IPS-20b (cell line): ENCODE measurements around the gene LRRC8C.

Source experiments
- H3K27ac ChIP-seq: one replicate; pipeline ENCODE4 v1.5.1; 2013; ENCODE audit warnings: low read length
- H3K27me3 ChIP-seq: 2 replicates; pipeline ENCODE4 v1.6.1; 2013; ENCODE audit warnings: mild to moderate bottlenecking, low read length, inconsistent platforms; ENCODE audit not compliant: insufficient read depth
- H3K36me3 ChIP-seq: 2 replicates; pipeline ENCODE4 v1.6.1; 2013; ENCODE audit warnings: low read depth, mild to moderate bottlenecking, inconsistent platforms, low read length, moderate library complexity; ENCODE audit not compliant: insufficient read depth
- H3K4me1 ChIP-seq: 2 replicates; pipeline ENCODE4 v1.6.1; 2013; ENCODE audit warnings: mild to moderate bottlenecking, control low read depth, inconsistent platforms, low read length, moderate library complexity; ENCODE audit not compliant: insufficient read depth
- H3K4me3 ChIP-seq: 2 replicates; pipeline ENCODE4 v1.5.1; 2013; ENCODE audit warnings: mild to moderate bottlenecking, low read length, inconsistent platforms
- H3K9ac ChIP-seq: 2 replicates; pipeline ENCODE4 v1.6.1; 2013; ENCODE audit warnings: low read depth, mild to moderate bottlenecking, inconsistent platforms, low read length, moderate library complexity
- H3K9me3 ChIP-seq: 2 replicates; pipeline ENCODE4 v1.6.1; 2013; ENCODE audit warnings: mild to moderate bottlenecking, low read depth, low read length, inconsistent platforms; ENCODE audit not compliant: insufficient read depth

The LRRC8C gene

GRCh38 chr1:89753761-89754160 is 120.8 kb downstream of the LRRC8C start:
- Histone ChIP-seq H3K9me3 (no peaks in the 10 kb centered on the region), H3K4me3 (no peak overlapping the region), H3K9ac (no peak overlapping the region), H3K36me3 (no peaks in the 10 kb centered on the region), H3K27ac (no peak overlapping the region), H3K4me1 (no peaks in the 10 kb centered on the region), H3K27me3 (peaks cover 3% of the 10 kb centered on the region; the same call in 1 of the 2 replicates)

- Histone ChIP-seq H3K4me3 (no peak overlapping the region), H3K36me3 (no peaks in the 10 kb centered on the region), H3K27me3 (peaks cover 3% of the 10 kb centered on the region; the same call in 1 of the 2 replicates), H3K4me1 (no peaks in the 10 kb centered on the region), H3K9me3 (no peaks in the 10 kb centered on the region), H3K9ac (no peak overlapping the region), H3K27ac (no peak overlapping the region)
Observed at GRCh38 chr1:89754518-89754917, 121.6 kb downstream of the LRRC8C start.

GRCh38 chr1:89755591-89755990 is 122.7 kb downstream of the LRRC8C start:
- H3K27me3 ChIP-seq: peaks cover 3% of the 10 kb centered on the region; the same call in 1 of the 2 replicates
- H3K4me3 ChIP-seq: no peak overlapping the region
- H3K4me1 ChIP-seq: no peaks in the 10 kb centered on the region
- no peak overlapping the region for H3K27ac ChIP-seq
- H3K9me3 ChIP-seq: no peaks in the 10 kb centered on the region
- H3K9ac ChIP-seq: no peak overlapping the region
- no peaks in the 10 kb centered on the region for H3K36me3 ChIP-seq

- no peaks in the 10 kb centered on the region for H3K36me3 ChIP-seq
Observed at GRCh38 chr1:89757532-89757931, 124.6 kb downstream of the LRRC8C start.

GRCh38 chr1:89758156-89758555 is 125.2 kb downstream of the LRRC8C start:
- Histone ChIP-seq H3K9ac (no peak overlapping the region), H3K27me3 (peaks cover 22% of the 10 kb centered on the region), H3K9me3 (no peaks in the 10 kb centered on the region), H3K36me3 (no peaks in the 10 kb centered on the region), H3K4me1 (no peaks in the 10 kb centered on the region), H3K27ac (no peak overlapping the region), H3K4me3 (no peak overlapping the region)

More at GRCh38 chr1:89757532-89757931, 124.6 kb downstream of the LRRC8C start:
- Histone ChIP-seq H3K27ac (no peak overlapping the region), H3K27me3 (peaks cover 17% of the 10 kb centered on the region), H3K9ac (no peak overlapping the region), H3K9me3 (no peaks in the 10 kb centered on the region), H3K4me3 (no peak overlapping the region), H3K4me1 (no peaks in the 10 kb centered on the region)

GRCh38 chr1:89759036-89759435 is 126.1 kb downstream of the LRRC8C start:
- no peaks in the 10 kb centered on the region for H3K36me3 ChIP-seq
- H3K9ac ChIP-seq: no peak overlapping the region
- H3K4me1 ChIP-seq: no peaks in the 10 kb centered on the region
- no peak overlapping the region for H3K4me3 ChIP-seq
- no peak overlapping the region for H3K27ac ChIP-seq
- peaks cover 27% of the 10 kb centered on the region for H3K27me3 ChIP-seq
- H3K9me3 ChIP-seq: no peaks in the 10 kb centered on the region

GRCh38 chr1:89760496-89760895 is 127.6 kb downstream of the LRRC8C start:
- H3K36me3 ChIP-seq: no peaks in the 10 kb centered on the region
- peaks cover 36% of the 10 kb centered on the region for H3K27me3 ChIP-seq
- no peak overlapping the region for H3K4me3 ChIP-seq
- H3K9ac ChIP-seq: no peak overlapping the region
- no peak overlapping the region for H3K27ac ChIP-seq
- H3K9me3 ChIP-seq: no peaks in the 10 kb centered on the region
- H3K4me1 ChIP-seq: no peaks in the 10 kb centered on the region

- H3K27me3 ChIP-seq: peaks cover 36% of the 10 kb centered on the region
- no peak overlapping the region for H3K9ac ChIP-seq
- H3K9me3 ChIP-seq: no peaks in the 10 kb centered on the region
- no peak overlapping the region for H3K4me3 ChIP-seq
- H3K27ac ChIP-seq: no peak overlapping the region
- no peaks in the 10 kb centered on the region for H3K4me1 ChIP-seq
- no peaks in the 10 kb centered on the region for H3K36me3 ChIP-seq
Observed at GRCh38 chr1:89761338-89761737, 128.4 kb downstream of the LRRC8C start.

GRCh38 chr1:89761901-89762300 is 129.0 kb downstream of the LRRC8C start:
- H3K4me3 ChIP-seq: no peak overlapping the region

GRCh38 chr1:89762386-89762778 is 129.5 kb downstream of the LRRC8C start:
- peak overlapping the region; percentile 41; the same call in 1 of the 2 replicates for H3K9ac ChIP-seq
- no peaks in the 10 kb centered on the region for H3K4me1 ChIP-seq
- H3K27me3 ChIP-seq: peaks cover 36% of the 10 kb centered on the region
- H3K4me3 ChIP-seq: peak overlapping the region; percentile 71; the same call in 1 of the 2 replicates
- H3K9me3 ChIP-seq: no peaks in the 10 kb centered on the region
- no peak overlapping the region for H3K27ac ChIP-seq
- no peaks in the 10 kb centered on the region for H3K36me3 ChIP-seq

More at GRCh38 chr1:89761901-89762300, 129.0 kb downstream of the LRRC8C start:
- Histone ChIP-seq H3K9me3 (no peaks in the 10 kb centered on the region), H3K27ac (no peak overlapping the region), H3K27me3 (peaks cover 36% of the 10 kb centered on the region), H3K9ac (no peak overlapping the region), H3K36me3 (no peaks in the 10 kb centered on the region), H3K4me1 (no peaks in the 10 kb centered on the region)

- H3K4me3 ChIP-seq: peak overlapping the region; percentile 71
- peaks cover 36% of the 10 kb centered on the region for H3K27me3 ChIP-seq
- peak overlapping the region; percentile 41 for H3K9ac ChIP-seq
- H3K27ac ChIP-seq: no peak overlapping the region
- H3K9me3 ChIP-seq: no peaks in the 10 kb centered on the region
- no peaks in the 10 kb centered on the region for H3K4me1 ChIP-seq
- H3K36me3 ChIP-seq: no peaks in the 10 kb centered on the region
Observed at GRCh38 chr1:89762779-89763648, 130.1 kb downstream of the LRRC8C start.

GRCh38 chr1:89763649-89763986 is 130.7 kb downstream of the LRRC8C start:
- peak overlapping the region; percentile 25; the same call in 1 of the 2 replicates for H3K9ac ChIP-seq
- peak overlapping the region; percentile 71 for H3K4me3 ChIP-seq
- no peak overlapping the region for H3K27ac ChIP-seq
- peaks cover 36% of the 10 kb centered on the region for H3K27me3 ChIP-seq
- H3K9me3 ChIP-seq: no peaks in the 10 kb centered on the region
- no peaks in the 10 kb centered on the region for H3K4me1 ChIP-seq
- no peaks in the 10 kb centered on the region for H3K36me3 ChIP-seq
